ENCODE measurements around the gene LRRC58.
"Not testable (repeated sequence)": the region's sequence is repeated elsewhere in the genome, so short reads cannot be mapped to it uniquely, and the experiment has no call there.

Gene LRRC58

DNA sequence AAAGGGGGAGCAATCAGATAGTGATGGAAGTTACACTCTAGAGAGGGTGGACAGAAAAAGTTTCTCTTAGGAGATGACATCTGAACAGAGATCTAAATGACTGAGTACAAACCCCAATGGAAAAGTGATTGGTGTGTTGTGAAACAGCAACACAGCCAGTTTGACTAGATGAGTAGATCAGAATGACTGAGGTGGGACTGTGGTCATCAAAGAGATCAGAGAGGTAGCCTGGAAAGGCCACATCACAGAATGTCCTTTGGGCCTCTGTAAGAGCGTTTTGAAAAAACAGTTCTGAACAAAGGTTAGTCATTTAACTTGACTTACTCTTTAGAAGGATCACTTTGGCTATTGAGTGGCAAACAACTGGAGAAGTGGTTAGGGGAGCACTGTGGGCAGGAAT, 10.6 kb downstream of the LRRC58 start:
- Histone ChIP-seq H3K36me3 (ENCODE audit: low read depth) (peaks cover 49% of the 10 kb centered on the region), H3K4me1 (ENCODE audit: insufficient read depth, poor library complexity, severe bottlenecking) (no peaks in the 10 kb centered on the region), H3K27ac (ENCODE audit: poor library complexity, severe bottlenecking) (no peak overlapping the region), H3K9me3 (ENCODE audit: severe bottlenecking) (peaks cover 5% of the 10 kb centered on the region), H3K4me3 (ENCODE audit: severe bottlenecking) (no peak overlapping the region), H3K27me3 (ENCODE audit: insufficient read depth, poor library complexity, severe bottlenecking) (no peaks in the 10 kb centered on the region)
- DNase-seq (ENCODE audit: low spot score) (no peak), ATAC-seq (ENCODE audit: low read depth) (no peak)
- TF ChIP-seq, protein P1, sequence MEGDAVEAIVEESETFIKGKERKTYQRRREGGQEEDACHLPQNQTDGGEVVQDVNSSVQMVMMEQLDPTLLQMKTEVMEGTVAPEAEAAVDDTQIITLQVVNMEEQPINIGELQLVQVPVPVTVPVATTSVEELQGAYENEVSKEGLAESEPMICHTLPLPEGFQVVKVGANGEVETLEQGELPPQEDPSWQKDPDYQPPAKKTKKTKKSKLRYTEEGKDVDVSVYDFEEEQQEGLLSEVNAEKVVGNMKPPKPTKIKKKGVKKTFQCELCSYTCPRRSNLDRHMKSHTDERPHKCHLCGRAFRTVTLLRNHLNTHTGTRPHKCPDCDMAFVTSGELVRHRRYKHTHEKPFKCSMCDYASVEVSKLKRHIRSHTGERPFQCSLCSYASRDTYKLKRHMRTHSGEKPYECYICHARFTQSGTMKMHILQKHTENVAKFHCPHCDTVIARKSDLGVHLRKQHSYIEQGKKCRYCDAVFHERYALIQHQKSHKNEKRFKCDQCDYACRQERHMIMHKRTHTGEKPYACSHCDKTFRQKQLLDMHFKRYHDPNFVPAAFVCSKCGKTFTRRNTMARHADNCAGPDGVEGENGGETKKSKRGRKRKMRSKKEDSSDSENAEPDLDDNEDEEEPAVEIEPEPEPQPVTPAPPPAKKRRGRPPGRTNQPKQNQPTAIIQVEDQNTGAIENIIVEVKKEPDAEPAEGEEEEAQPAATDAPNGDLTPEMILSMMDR (IDR thresholded peaks at IDR 0.05; ENCODE audit: poor library complexity, severe bottlenecking), result no peak

- no peaks in the 10 kb centered on the region for H3K27me3 ChIP-seq (ENCODE audit: insufficient read depth, poor library complexity, severe bottlenecking)
- peaks cover 71% of the 10 kb centered on the region for H3K36me3 ChIP-seq (ENCODE audit: low read depth)
- ATAC-seq (ENCODE audit: low read depth) (no peak), DNase-seq (ENCODE audit: low spot score) (no peak)
- no peaks in the 10 kb centered on the region for H3K4me1 ChIP-seq (ENCODE audit: insufficient read depth, poor library complexity, severe bottlenecking)
- no peak overlapping the region for H3K4me3 ChIP-seq (ENCODE audit: severe bottlenecking)
- H3K9me3 ChIP-seq (ENCODE audit: severe bottlenecking), result no peaks in the 10 kb centered on the region
- H3K27ac ChIP-seq (ENCODE audit: poor library complexity, severe bottlenecking), result no peak overlapping the region
- TF ChIP-seq, protein P1 (IDR thresholded peaks at IDR 0.05; ENCODE audit: poor library complexity, severe bottlenecking), result no peak
Measured at GRCh38 chr3:120332646-120333045, 16.5 kb downstream of the LRRC58 start.

- TF ChIP-seq, protein P1 (IDR thresholded peaks at IDR 0.05; ENCODE audit: poor library complexity, severe bottlenecking), result no peak
- ATAC-seq (ENCODE audit: low read depth), result no peak
Measured at GRCh38 chr3:120331076-120331475, 18.1 kb downstream of the LRRC58 start.

GRCh38 chr3:120326784-120327183, 22.4 kb downstream of the LRRC58 start:
- H3K4me1 ChIP-seq (ENCODE audit: insufficient read depth, poor library complexity, severe bottlenecking), result no peaks in the 10 kb centered on the region
- H3K4me3 ChIP-seq (ENCODE audit: severe bottlenecking), result no peak overlapping the region
- ATAC-seq (ENCODE audit: low read depth), result no peak
- TF ChIP-seq, protein P1 (IDR thresholded peaks at IDR 0.05; ENCODE audit: poor library complexity, severe bottlenecking), result no peak
- no peak overlapping the region for H3K27ac ChIP-seq (ENCODE audit: poor library complexity, severe bottlenecking)
- H3K27me3 ChIP-seq (ENCODE audit: insufficient read depth, poor library complexity, severe bottlenecking), result no peaks in the 10 kb centered on the region
- no peak for DNase-seq (ENCODE audit: low spot score)
- no peaks in the 10 kb centered on the region for H3K9me3 ChIP-seq (ENCODE audit: severe bottlenecking)
- peaks cover 45% of the 10 kb centered on the region for H3K36me3 ChIP-seq (ENCODE audit: low read depth)

More at GRCh38 chr3:120331076-120331475, 18.1 kb downstream of the LRRC58 start:
- H3K4me3 ChIP-seq (ENCODE audit: severe bottlenecking), result no peak overlapping the region
- no peak overlapping the region for H3K27ac ChIP-seq (ENCODE audit: poor library complexity, severe bottlenecking)
- H3K27me3 ChIP-seq (ENCODE audit: insufficient read depth, poor library complexity, severe bottlenecking), result no peaks in the 10 kb centered on the region
- no peak for DNase-seq (ENCODE audit: low spot score)
- H3K9me3 ChIP-seq (ENCODE audit: severe bottlenecking), result no peaks in the 10 kb centered on the region
- H3K36me3 ChIP-seq (ENCODE audit: low read depth), result peaks cover 71% of the 10 kb centered on the region
- H3K4me1 ChIP-seq (ENCODE audit: insufficient read depth, poor library complexity, severe bottlenecking), result no peaks in the 10 kb centered on the region

DNA sequence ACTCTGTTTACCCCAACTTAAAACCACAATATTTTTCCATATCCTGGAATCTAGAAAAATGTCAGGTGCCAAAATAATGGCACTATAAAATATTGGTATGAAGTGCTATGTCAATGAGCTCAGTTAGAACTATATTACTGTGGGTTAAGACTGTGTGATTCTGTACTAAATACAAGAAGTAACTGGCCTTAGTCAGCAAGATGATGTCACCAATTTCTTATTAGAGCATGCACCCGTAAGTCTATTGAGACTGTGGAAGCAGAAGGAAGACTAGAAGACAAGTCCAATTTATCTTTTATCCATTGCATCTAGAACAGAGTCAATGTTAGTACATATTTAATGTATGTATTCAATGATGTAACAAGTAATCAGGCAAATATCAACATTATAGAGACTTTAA, 25.0 kb downstream of the LRRC58 start:
- DNase-seq (ENCODE audit: low spot score) (no peak), ATAC-seq (ENCODE audit: low read depth) (no peak)
- TF ChIP-seq, protein P1 (IDR thresholded peaks at IDR 0.05; ENCODE audit: poor library complexity, severe bottlenecking), result no peak
- H3K27me3 ChIP-seq (ENCODE audit: insufficient read depth, poor library complexity, severe bottlenecking), result no peaks in the 10 kb centered on the region
- no peak overlapping the region for H3K27ac ChIP-seq (ENCODE audit: poor library complexity, severe bottlenecking)
- no peaks in the 10 kb centered on the region for H3K4me1 ChIP-seq (ENCODE audit: insufficient read depth, poor library complexity, severe bottlenecking)
- peaks cover 25% of the 10 kb centered on the region for H3K36me3 ChIP-seq (ENCODE audit: low read depth)
- no peaks in the 10 kb centered on the region for H3K9me3 ChIP-seq (ENCODE audit: severe bottlenecking)
- no peak overlapping the region for H3K4me3 ChIP-seq (ENCODE audit: severe bottlenecking)

GRCh38 chr3:120323761-120324160, 25.4 kb downstream of the LRRC58 start:
- not testable (repeated sequence) for H3K4me1 ChIP-seq (ENCODE audit: insufficient read depth, poor library complexity, severe bottlenecking); H3K27me3 ChIP-seq (ENCODE audit: insufficient read depth, poor library complexity, severe bottlenecking); H3K4me3 ChIP-seq (ENCODE audit: severe bottlenecking); ATAC-seq (ENCODE audit: low read depth); H3K9me3 ChIP-seq (ENCODE audit: severe bottlenecking); H3K27ac ChIP-seq (ENCODE audit: poor library complexity, severe bottlenecking); DNase-seq (ENCODE audit: low spot score)
- H3K36me3 ChIP-seq (ENCODE audit: low read depth), result peaks cover 23% of the 10 kb centered on the region
